A549 treated with dexamethasone at 1 μM for 4 hours (cell line): Measurements from ENCODE around the gene MBD3L2. TPM values are rescaled to one million over a fixed set of nuclear protein-coding genes. Genes with fewer than 3 reads are reported as not detected.

Source experiments
- total RNA-seq: library from RNA; stranded (reverse); fragments of 200-300 nt; extraction: Qiagen RNA extraction; gene quantifications from 5 replicates; pipeline ENCODE4 v1.2.3, GENCODE V29; 2022

Gene MBD3L2
- total RNA-seq, result not detected in 5 replicates

DNA sequence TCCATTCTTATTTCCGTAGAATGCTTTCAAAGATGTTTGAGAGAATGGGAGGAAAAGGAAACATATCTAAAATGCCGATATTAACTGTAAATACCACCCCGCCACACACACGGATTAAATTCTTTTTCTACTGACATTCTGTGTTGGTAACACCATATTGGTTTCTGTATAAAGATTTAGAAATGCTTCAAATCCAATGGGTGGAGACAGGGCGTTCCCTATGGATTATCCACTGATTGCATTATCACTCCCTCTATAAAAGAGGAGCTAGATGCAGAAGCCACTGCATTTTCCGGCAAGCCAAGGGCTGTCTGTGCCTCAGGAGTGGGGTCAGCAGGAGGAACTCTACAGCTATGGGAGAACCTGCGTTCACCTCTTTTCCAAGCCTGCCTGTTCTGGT, at the start of gene MBD3L2:
TSS of gene MBD3L2 (plus strand) at position 301 of the 400 bp plus-strand sequence. CDS start at position 354, 53 bp downstream.

GRCh38 chr19:7021331-7021730, 27.8 kb upstream of the MBD3L2 start, which contains the start of gene MBD3L2B:
MBD3L2B (minus strand) TSS chr19:7021431; CDS start chr19:7021397, 34 bp downstream.

DNA sequence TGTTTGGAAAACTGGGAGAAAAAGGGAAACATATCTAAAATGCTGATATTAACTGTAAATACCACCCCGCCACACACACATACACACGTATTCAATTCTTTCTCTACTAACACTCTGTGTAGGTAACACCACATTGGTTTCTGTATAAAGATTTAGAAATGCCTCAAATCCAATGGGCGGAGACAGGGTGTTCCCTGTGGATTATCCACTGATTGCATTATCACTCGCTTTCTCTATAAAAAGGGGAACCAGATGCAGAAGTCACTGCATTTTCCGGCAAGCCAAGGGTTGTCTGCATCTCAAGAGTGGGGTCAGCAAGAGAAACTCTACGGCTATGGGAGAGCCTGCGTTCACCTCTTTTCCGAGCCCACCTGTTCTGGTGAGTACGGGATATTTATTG, 18.8 kb upstream of the MBD3L2 start, which contains the start of gene MBD3L5:
TSS of gene MBD3L5 (plus strand) at position 301 of the 400 bp plus-strand sequence. CDS start at position 335, 34 bp downstream.

DNA sequence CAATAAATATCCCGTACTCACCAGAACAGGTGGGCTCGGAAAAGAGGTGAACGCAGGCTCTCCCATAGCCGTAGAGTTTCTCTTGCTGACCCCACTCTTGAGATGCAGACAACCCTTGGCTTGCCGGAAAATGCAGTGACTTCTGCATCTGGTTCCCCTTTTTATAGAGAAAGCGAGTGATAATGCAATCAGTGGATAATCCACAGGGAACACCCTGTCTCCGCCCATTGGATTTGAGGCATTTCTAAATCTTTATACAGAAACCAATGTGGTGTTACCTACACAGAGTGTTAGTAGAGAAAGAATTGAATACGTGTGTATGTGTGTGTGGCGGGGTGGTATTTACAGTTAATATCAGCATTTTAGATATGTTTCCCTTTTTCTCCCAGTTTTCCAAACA, 9.0 kb upstream of the MBD3L2 start, which contains the start of gene MBD3L4:
TSS of gene MBD3L4 (minus strand) at position 101 of the 400 bp plus-strand sequence. CDS start at position 66, 35 bp downstream.

DNA sequence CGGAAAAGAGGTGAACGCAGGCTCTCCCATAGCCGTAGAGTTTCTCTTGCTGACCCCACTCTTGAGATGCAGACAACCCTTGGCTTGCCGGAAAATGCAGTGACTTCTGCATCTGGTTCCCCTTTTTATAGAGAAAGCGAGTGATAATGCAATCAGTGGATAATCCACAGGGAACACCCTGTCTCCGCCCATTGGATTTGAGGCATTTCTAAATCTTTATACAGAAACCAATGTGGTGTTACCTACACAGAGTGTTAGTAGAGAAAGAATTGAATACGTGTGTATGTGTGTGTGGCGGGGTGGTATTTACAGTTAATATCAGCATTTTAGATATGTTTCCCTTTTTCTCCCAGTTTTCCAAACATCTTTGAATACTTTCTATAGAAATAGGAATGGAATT, 9.5 kb downstream of the MBD3L2 start, which contains the start of gene MBD3L3:
TSS of gene MBD3L3 (minus strand) at position 101 of the 400 bp plus-strand sequence. CDS start at position 30, 71 bp downstream.

DNA sequence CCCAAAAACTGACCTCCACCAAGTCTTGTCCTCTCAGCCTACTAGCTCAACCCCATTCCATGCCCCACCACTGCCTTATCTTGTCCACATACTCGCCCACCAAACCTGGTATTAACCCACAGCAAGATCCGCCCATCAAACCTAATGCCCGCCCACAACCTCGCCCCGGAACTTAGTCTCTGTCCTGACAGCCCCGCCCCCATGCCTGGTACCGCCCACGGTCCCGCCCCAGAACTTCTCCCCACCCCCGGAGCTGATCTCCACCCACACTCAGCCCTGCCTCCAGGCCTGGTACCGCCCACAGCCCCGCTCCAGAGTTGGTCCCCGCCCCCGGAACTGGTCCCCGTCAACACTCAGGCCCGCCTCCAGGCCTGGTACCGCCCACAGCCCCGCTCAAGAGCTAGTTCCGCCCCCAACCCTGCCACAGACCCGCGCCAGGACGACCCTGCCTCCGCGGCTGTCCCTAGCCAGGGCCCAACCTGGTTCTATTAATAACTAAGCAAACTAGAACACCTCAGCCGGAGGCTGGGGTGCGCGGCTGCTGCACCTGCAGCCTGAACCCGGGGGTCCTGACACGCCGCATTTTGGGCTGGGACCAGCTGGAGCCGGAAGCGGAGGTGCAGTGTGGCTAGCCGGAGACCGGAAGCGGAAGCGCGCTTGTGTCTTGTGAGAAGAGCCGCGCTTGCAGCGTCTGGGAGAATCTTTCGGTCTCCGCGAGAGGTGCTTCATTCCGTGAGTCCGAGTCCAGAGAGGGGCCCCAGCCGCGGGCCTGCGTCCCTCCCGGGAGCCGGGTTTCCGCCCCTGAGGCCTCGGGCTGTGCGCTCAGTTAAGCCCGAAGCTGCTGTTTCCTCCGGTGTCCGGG, 20.2 kb downstream of the MBD3L2 start, which contains the start of gene ZNF557:
TSS of gene ZNF557 (plus strand) at position 662 of the 862 bp plus-strand sequence. CDS start 5,372 bp downstream, outside the sequence.

Other genes starting within 250 kb of the MBD3L2 start
- 4.0 to 5.5 TPM (median 4.6 TPM) in 5 replicates for gene ADGRE1, start 161.7 kb upstream of the MBD3L2 start, total RNA-seq
- gene MBD3L2B, start 27.9 kb upstream of the MBD3L2 start, total RNA-seq, result 0.16 TPM in 1 of 5 replicates, not detected in the others
- gene MBD3L5, start 18.7 kb upstream of the MBD3L2 start, total RNA-seq, result not detected in 5 replicates
- not detected in 5 replicates for gene MBD3L4, start 9.1 kb upstream of the MBD3L2 start, total RNA-seq
- not detected in 5 replicates for gene MBD3L3, start 9.4 kb downstream of the MBD3L2 start, total RNA-seq
- gene ZNF557, start 20.4 kb downstream of the MBD3L2 start, total RNA-seq, result 2.6 to 3.5 TPM (median 3.2 TPM) in 5 replicates
- gene INSR, start 245.1 kb downstream of the MBD3L2 start, total RNA-seq, result 2.5 to 4.7 TPM (median 3.8 TPM) in 5 replicates